IPS DF 4.7 (cell line): ENCODE measurements around the gene HMGB1.
"Not testable (repeated sequence)": the region's sequence is repeated elsewhere in the genome, so short reads cannot be mapped to it uniquely, and the experiment has no call there.

ENCODE experiments used
- DNase-seq: peaks from one replicate; pipeline ENCODE4 v3.0.0-alpha.2; 2013; ENCODE audit warnings: low spot score; ENCODE audit errors: extremely low read depth

Gene HMGB1

GRCh38 chr13:30466841-30467252 is 1.1 kb upstream of the HMGB1 start:
- no peak for DNase-seq

DNA sequence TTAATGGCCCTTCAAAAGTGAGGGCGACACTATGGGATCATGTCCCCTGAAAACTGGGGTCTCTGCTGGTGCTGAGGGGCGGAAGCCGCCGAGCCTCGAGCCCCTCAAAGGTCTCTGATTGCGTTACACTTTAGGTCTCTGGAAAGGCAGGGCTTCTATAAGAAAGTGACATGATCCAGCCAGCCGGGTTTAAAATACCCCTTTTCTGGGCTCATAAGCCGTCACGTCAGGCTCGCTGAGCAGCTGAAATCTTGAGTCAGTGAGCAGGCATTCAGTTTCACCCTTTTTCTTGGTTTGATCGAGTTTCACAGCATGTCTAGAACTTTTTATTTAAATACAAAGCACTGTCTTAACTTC is 600 bp upstream of the HMGB1 start:
- no peak for DNase-seq

- no peak for DNase-seq
Observed at GRCh38 chr13:30465343-30465592, 468 bp downstream of the HMGB1 start.

- DNase-seq, result no peak
Observed at GRCh38 chr13:30464496-30465342, 1.0 kb downstream of the HMGB1 start.

GRCh38 chr13:30463787-30464495 is 1.8 kb downstream of the HMGB1 start:
- no peak for DNase-seq

GRCh38 chr13:30461279-30462066 is 4.3 kb downstream of the HMGB1 start:
- DNase-seq, result not testable (repeated sequence)

GRCh38 chr13:30457306-30457891 is 8.3 kb downstream of the HMGB1 start:
- no peak for DNase-seq

- DNase-seq, result no peak
Observed at GRCh38 chr13:30456290-30456689, 9.4 kb downstream of the HMGB1 start.

DNA sequence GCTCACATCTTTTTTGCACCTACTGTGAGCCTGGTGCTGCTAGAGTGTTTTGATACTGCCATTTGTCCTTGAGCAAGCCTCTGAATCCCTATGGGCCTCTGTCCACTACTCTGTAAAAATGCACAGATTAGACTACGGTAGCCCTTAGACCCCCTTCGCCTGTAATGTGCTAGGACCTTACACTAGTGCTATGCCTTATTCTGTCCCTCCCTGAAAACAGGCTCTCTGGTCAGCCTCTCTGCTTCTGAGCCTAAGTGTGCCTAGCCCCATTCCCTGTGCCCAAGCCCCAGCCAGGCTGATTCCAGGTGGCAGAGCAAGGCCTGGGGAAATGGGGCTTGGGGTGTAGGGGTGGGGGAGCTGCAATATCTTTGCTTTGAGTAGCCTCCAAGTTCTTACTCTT is 10.7 kb downstream of the HMGB1 start:
- DNase-seq, result no peak

DNA sequence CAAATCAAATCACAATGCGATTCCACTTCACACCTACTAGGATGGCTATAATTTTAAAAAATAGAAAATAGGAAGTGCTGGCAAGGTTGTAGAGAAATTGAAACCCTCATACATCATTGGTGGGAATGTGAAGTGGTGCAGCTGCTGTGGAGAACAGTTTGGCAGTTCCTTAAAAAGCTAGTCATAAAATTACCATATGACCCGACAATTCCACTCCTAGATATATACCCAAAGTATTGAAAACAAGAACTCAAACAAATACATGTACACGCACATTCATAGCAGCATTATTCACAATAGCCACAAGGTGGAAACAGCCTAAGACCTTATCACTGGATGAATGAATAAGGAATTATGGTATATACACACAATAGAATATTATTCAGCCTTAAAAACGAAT is 12.0 kb downstream of the HMGB1 start:
- DNase-seq, result no peak

DNA sequence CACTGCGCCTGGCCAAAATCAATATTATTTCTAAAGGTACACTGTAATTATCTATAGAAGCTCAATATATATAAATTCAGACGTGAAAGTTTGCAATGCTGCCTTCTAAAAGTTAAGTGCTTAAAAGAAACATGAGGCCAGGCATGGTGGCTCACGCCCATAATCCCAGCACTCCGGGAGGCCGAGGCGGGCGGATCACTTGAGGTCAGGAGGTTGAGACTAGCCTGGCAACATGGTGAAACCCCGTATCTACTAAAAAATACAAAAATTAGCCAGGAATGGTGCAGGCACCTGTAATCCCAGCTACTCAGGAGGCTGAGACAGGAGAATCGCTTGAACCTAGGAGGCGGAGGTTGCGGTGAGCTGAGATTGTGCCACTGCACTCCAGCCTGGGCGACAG is 14.3 kb downstream of the HMGB1 start:
- DNase-seq, result not testable (repeated sequence)

DNA sequence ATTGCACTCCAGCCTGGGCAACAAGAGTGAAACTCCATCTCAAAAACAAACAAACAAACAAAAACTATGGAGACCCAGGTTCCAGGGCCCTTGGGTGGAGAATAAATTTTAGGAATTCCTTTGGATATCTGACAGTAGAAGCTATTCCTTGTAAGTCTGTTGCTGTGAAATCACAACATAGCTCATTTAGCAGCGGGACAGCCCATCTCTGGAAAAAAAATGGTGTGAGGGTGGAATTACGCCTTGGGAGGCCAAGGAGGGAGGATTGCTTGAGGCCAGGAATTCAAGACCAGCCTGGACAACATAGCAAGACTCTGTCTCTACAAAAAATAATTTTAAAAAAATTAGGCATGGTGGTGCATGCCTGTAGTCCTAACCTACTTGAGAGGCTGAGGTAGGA is 15.7 kb downstream of the HMGB1 start:
- no peak for DNase-seq

- no peak for DNase-seq
Observed at GRCh38 chr13:30448441-30448840, 17.3 kb downstream of the HMGB1 start.

DNA sequence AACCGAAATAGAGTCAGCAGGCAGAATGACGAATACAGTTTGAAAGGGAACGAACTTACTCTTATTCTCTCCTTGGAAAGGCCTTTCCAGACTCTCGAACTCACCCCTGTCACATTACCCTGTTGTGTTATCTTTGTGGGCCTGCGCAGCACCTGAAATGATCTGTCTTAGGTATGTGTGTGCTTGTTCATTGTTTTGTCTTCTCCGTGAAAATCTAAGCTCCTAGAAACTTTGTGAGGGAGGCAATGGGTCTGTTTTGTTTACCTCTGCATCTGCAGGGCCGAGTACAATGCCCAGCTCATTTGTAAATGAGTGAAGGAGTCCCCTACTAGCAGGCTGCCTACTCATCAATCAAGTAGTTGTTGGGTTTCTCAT is 19.6 kb downstream of the HMGB1 start:
- DNase-seq, result no peak

DNA sequence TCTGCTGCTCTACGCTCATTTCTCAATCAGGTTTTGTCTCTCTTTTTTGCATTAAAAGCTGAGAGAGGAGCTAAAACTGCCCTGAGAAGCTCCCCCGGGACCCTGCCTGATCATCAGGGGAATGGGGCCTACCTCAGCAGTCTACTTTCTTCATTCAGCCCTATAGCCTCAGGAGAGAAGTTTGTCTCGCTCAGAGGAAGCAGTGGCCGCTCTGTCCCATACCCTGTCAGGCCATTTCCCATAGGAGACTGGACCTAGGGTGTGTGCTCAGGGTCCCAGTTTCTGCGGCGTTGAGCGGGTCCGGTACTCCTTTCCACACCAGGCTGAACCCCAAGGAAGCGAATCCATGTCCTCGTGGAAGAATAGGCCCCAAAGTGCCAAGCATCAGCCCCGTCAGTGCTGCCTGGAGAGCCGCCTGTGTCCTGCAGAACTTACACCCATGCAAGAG is 21.8 kb downstream of the HMGB1 start:
- no peak for DNase-seq

- not testable (repeated sequence) for DNase-seq
Observed at GRCh38 chr13:30443491-30443890, 22.2 kb downstream of the HMGB1 start.

DNA sequence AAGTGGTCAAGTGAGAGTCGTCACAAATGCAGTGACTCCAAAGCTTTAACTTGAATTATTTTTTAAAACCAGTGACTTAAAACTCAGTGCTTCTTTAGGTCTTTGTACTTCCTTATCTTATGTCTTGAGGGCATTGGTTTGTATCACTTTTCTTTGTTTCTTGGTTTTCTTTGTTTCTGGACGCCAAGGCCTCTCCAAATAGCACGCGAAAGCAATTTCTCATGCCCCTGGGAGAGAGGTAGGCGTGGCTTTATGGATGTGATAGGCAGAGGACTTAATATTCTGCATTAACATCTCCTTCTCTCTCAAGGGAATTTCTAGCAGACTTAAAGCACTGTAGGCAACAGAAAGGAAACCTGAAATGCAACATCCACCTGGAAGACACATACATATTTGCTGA is 22.8 kb downstream of the HMGB1 start:
- DNase-seq, result no peak

DNA sequence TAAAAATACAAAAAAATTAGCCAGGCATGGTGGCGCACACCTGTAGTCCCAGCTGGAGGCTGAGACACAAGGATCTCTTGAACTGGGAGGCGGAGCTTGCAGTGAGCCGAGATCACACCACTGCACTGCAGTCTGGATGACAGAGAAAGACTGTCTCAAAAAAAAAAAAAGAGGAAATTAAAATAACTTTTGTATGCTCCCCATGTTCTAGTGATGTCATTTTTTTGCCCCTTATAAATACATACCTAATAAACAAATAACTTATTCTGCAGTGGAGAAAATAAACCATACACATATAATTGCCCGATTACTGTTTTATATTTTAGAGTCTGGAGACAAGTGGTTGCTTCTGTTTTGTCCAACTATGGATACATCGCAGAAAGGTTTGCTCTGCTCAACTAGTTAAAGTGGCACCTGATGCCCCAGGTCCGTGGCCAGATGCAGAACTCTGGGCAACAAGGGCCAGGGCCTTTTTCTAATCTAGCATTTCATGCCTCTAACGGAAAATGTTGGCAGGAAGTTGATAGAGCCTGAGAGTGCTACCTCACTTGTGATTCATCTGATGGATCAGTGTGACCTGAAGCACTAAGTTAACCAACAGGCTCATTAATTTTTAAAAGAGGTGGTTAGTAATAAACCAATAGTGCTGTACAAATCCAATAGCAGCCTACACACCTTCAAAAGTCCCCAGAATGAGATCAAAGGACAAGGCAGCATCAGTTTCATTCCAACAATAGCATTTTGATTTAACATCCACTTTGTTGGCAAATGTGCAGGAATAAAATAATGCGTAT is 24.6 kb downstream of the HMGB1 start:
- DNase-seq, result no peak

- no peak for DNase-seq
Observed at GRCh38 chr13:30438286-30438685, 27.4 kb downstream of the HMGB1 start.

GRCh38 chr13:30437177-30437576 is 28.6 kb downstream of the HMGB1 start:
- no peak for DNase-seq

DNA sequence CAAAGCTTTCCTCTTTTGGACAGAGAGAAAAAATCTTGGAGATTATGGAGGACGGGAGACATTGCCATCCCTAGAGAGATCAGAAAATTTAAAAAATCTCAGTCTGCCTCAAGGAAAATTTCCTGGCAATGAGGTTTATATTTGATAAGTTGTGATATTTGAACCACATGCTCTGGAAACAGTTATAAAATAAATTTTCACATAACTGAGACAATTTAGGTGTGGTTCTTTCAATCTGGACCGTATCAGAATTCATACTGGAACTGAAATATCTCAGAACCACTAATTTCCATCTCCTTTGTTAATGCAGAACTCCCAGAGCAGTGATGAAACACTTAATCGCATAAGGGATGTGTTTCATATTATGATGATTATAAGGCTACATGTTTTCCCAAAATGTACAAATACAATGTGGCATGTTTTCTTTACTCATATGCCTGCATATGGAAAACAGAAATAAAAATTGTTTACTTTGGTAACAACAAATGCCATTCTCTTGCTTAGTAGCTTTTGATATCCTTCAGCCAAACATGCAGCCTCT is 29.8 kb downstream of the HMGB1 start:
- DNase-seq, result no peak
